Lower leg skin (tissue), 3 donors: ENCODE measurements around the gene FAM114A1.

Experiments
- POLR2A ChIP-seq, 2 donors: fragments of 450-650 bp; IDR thresholded peaks; one replicate each; pipeline ENCODE4 v1.6.1; 2016 to 2017; ENCODE audit warnings: antibody characterized with exemption in 2 of 2, mild to moderate bottlenecking in 1 of 2, moderate library complexity in 1 of 2
- TF ChIP-seq, protein P1 (sequence below), 3 donors: fragments of 450-650 bp; IDR thresholded peaks; one replicate each; pipeline ENCODE4 v1.5.1; 2016; ENCODE audit warnings: antibody characterized with exemption in 3 of 3, mild to moderate bottlenecking in 3 of 3, moderate library complexity in 2 of 3

DNA sequence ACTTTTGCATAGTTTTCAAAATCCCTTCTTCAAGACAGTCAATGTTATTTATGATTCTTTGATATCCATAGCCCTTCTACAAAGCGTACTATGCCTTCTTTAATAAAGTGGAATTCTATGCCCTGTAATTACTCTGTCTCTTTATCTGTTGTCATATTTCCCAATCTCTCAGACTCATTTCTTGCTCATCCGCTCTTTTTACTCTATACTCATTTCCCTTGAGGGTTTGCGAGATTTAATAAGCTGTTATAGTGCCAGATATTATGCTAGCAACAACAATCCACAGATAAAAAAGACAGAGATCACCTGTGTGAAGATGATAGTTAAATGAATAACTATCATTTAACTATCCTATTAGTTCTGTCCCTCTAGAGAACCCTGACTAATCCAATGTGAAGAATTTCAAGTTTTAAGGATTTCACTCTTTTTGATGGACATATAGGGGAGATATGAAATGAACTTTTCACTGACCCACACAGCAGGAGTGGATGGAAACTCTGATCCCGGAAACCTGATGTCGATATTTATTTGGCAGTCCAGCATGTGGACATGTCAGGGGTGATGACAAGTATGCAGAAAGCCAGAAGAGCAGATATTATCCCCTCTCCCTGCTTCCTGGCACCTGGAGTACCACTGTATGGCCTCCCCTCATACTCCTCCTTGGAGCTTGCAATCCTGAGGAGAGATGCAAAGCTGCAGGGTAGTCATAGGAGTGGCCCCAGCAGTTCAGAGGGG lies 114.9 kb downstream of the FAM114A1 start:
- TF ChIP-seq, protein P1, sequence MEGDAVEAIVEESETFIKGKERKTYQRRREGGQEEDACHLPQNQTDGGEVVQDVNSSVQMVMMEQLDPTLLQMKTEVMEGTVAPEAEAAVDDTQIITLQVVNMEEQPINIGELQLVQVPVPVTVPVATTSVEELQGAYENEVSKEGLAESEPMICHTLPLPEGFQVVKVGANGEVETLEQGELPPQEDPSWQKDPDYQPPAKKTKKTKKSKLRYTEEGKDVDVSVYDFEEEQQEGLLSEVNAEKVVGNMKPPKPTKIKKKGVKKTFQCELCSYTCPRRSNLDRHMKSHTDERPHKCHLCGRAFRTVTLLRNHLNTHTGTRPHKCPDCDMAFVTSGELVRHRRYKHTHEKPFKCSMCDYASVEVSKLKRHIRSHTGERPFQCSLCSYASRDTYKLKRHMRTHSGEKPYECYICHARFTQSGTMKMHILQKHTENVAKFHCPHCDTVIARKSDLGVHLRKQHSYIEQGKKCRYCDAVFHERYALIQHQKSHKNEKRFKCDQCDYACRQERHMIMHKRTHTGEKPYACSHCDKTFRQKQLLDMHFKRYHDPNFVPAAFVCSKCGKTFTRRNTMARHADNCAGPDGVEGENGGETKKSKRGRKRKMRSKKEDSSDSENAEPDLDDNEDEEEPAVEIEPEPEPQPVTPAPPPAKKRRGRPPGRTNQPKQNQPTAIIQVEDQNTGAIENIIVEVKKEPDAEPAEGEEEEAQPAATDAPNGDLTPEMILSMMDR (IDR thresholded peaks at IDR 0.05) = no peak
- no peak for TF ChIP-seq POLR2A (IDR thresholded peaks at IDR 0.05)
